ENCODE data around the gene TMEM209.

TMEM209 gene

GRCh38 chr7:130213828-130214227 lies 8.6 kb upstream of the TMEM209 start:
- Histone ChIP-seq H3K9me3 (ENCODE audit: control insufficient read depth, low read length) (no peaks in the 10 kb centered on the region), H3K27me3 (ENCODE audit: control insufficient read depth, insufficient read depth, low read length) (no peaks in the 10 kb centered on the region), H3K9ac (ENCODE audit: low read length) (no peak overlapping the region), H3K36me3 (ENCODE audit: control insufficient read depth, insufficient read depth, low read length) (no peaks in the 10 kb centered on the region), H3K4me1 (ENCODE audit: control insufficient read depth, insufficient read depth, low read length) (no peaks in the 10 kb centered on the region), H3K4me3 (ENCODE audit: low read length) (no peak overlapping the region)

- Histone ChIP-seq H3K9me3 (ENCODE audit: control insufficient read depth, low read length) (no peaks in the 10 kb centered on the region), H3K27me3 (ENCODE audit: control insufficient read depth, insufficient read depth, low read length) (no peaks in the 10 kb centered on the region), H3K4me3 (ENCODE audit: low read length) (no peak overlapping the region), H3K4me1 (ENCODE audit: control insufficient read depth, insufficient read depth, low read length) (no peaks in the 10 kb centered on the region), H3K9ac (ENCODE audit: low read length) (no peak overlapping the region), H3K36me3 (ENCODE audit: control insufficient read depth, insufficient read depth, low read length) (no peaks in the 10 kb centered on the region)
Observed at GRCh38 chr7:130210181-130210935, 5.2 kb upstream of the TMEM209 start.

GRCh38 chr7:130208516-130208915 lies 3.3 kb upstream of the TMEM209 start:
- Histone ChIP-seq H3K4me3 (ENCODE audit: low read length) (no peak overlapping the region), H3K9me3 (ENCODE audit: control insufficient read depth, low read length) (no peaks in the 10 kb centered on the region), H3K4me1 (ENCODE audit: control insufficient read depth, insufficient read depth, low read length) (no peaks in the 10 kb centered on the region), H3K9ac (ENCODE audit: low read length) (no peak overlapping the region), H3K36me3 (ENCODE audit: control insufficient read depth, insufficient read depth, low read length) (no peaks in the 10 kb centered on the region), H3K27me3 (ENCODE audit: control insufficient read depth, insufficient read depth, low read length) (no peaks in the 10 kb centered on the region)

GRCh38 chr7:130207642-130208041 lies 2.4 kb upstream of the TMEM209 start, which contains the start of gene SSMEM1:
TSS of gene SSMEM1 (plus strand) at chr7:130207860. CDS start at chr7:130207911, 51 bp downstream.
- H3K9ac ChIP-seq (ENCODE audit: low read length) = no peak within 1 kb of the TSS
- H3K36me3 ChIP-seq (ENCODE audit: control insufficient read depth, insufficient read depth, low read length) = no peaks in the 10 kb centered on the region
- H3K9me3 ChIP-seq (ENCODE audit: control insufficient read depth, low read length) = no peaks in the 10 kb centered on the region
- H3K27me3 ChIP-seq (ENCODE audit: control insufficient read depth, insufficient read depth, low read length) = no peaks in the 10 kb centered on the region
- no peak within 1 kb of the TSS for H3K4me3 ChIP-seq (ENCODE audit: low read length)
- no peaks in the 10 kb centered on the region for H3K4me1 ChIP-seq (ENCODE audit: control insufficient read depth, insufficient read depth, low read length)

GRCh38 chr7:130207033-130207432 lies 1.8 kb upstream of the TMEM209 start:
- no peaks in the 10 kb centered on the region for H3K9me3 ChIP-seq (ENCODE audit: control insufficient read depth, low read length)
- no peaks in the 10 kb centered on the region for H3K4me1 ChIP-seq (ENCODE audit: control insufficient read depth, insufficient read depth, low read length)

GRCh38 chr7:130201796-130202195 lies 3.4 kb downstream of the TMEM209 start:
- H3K36me3 ChIP-seq (ENCODE audit: control insufficient read depth, insufficient read depth, low read length) = no peaks in the 10 kb centered on the region

More at GRCh38 chr7:130207033-130207432, 1.8 kb upstream of the TMEM209 start:
- H3K4me3 ChIP-seq (ENCODE audit: low read length) = no peak overlapping the region
- H3K27me3 ChIP-seq (ENCODE audit: control insufficient read depth, insufficient read depth, low read length) = no peaks in the 10 kb centered on the region
- no peaks in the 10 kb centered on the region for H3K36me3 ChIP-seq (ENCODE audit: control insufficient read depth, insufficient read depth, low read length)
- no peak overlapping the region for H3K9ac ChIP-seq (ENCODE audit: low read length)

GRCh38 chr7:130197094-130197493 lies 8.1 kb downstream of the TMEM209 start:
- H3K4me3 ChIP-seq (ENCODE audit: low read length) = no peak overlapping the region
- no peaks in the 10 kb centered on the region for H3K36me3 ChIP-seq (ENCODE audit: control insufficient read depth, insufficient read depth, low read length)
- H3K9ac ChIP-seq (ENCODE audit: low read length) = no peak overlapping the region
- H3K9me3 ChIP-seq (ENCODE audit: control insufficient read depth, low read length) = no peaks in the 10 kb centered on the region
- H3K27me3 ChIP-seq (ENCODE audit: control insufficient read depth, insufficient read depth, low read length) = no peaks in the 10 kb centered on the region
- H3K4me1 ChIP-seq (ENCODE audit: control insufficient read depth, insufficient read depth, low read length) = no peaks in the 10 kb centered on the region

More at GRCh38 chr7:130201796-130202195, 3.4 kb downstream of the TMEM209 start:
- H3K4me1 ChIP-seq (ENCODE audit: control insufficient read depth, insufficient read depth, low read length) = no peaks in the 10 kb centered on the region
- H3K27me3 ChIP-seq (ENCODE audit: control insufficient read depth, insufficient read depth, low read length) = no peaks in the 10 kb centered on the region
- no peak overlapping the region for H3K9ac ChIP-seq (ENCODE audit: low read length)
- no peak overlapping the region for H3K4me3 ChIP-seq (ENCODE audit: low read length)
- H3K9me3 ChIP-seq (ENCODE audit: control insufficient read depth, low read length) = no peaks in the 10 kb centered on the region

- no peaks in the 10 kb centered on the region for H3K4me1 ChIP-seq (ENCODE audit: control insufficient read depth, insufficient read depth, low read length)
- H3K9ac ChIP-seq (ENCODE audit: low read length) = no peak overlapping the region
- H3K4me3 ChIP-seq (ENCODE audit: low read length) = no peak overlapping the region
- no peaks in the 10 kb centered on the region for H3K27me3 ChIP-seq (ENCODE audit: control insufficient read depth, insufficient read depth, low read length)
- no peaks in the 10 kb centered on the region for H3K9me3 ChIP-seq (ENCODE audit: control insufficient read depth, low read length)
- H3K36me3 ChIP-seq (ENCODE audit: control insufficient read depth, insufficient read depth, low read length) = no peaks in the 10 kb centered on the region
Observed at GRCh38 chr7:130196476-130196875, 8.7 kb downstream of the TMEM209 start.

GRCh38 chr7:130195396-130195795 lies 9.8 kb downstream of the TMEM209 start:
- no peak overlapping the region for H3K4me3 ChIP-seq (ENCODE audit: low read length)
- no peaks in the 10 kb centered on the region for H3K36me3 ChIP-seq (ENCODE audit: control insufficient read depth, insufficient read depth, low read length)
- no peaks in the 10 kb centered on the region for H3K4me1 ChIP-seq (ENCODE audit: control insufficient read depth, insufficient read depth, low read length)
- no peak overlapping the region for H3K9ac ChIP-seq (ENCODE audit: low read length)
- H3K27me3 ChIP-seq (ENCODE audit: control insufficient read depth, insufficient read depth, low read length) = no peaks in the 10 kb centered on the region
- no peaks in the 10 kb centered on the region for H3K9me3 ChIP-seq (ENCODE audit: control insufficient read depth, low read length)

- H3K9me3 ChIP-seq (ENCODE audit: control insufficient read depth, low read length) = no peaks in the 10 kb centered on the region
- no peaks in the 10 kb centered on the region for H3K27me3 ChIP-seq (ENCODE audit: control insufficient read depth, insufficient read depth, low read length)
- H3K9ac ChIP-seq (ENCODE audit: low read length) = no peak overlapping the region
- H3K4me1 ChIP-seq (ENCODE audit: control insufficient read depth, insufficient read depth, low read length) = no peaks in the 10 kb centered on the region
- H3K36me3 ChIP-seq (ENCODE audit: control insufficient read depth, insufficient read depth, low read length) = no peaks in the 10 kb centered on the region
- no peak overlapping the region for H3K4me3 ChIP-seq (ENCODE audit: low read length)
Observed at GRCh38 chr7:130191791-130192190, 13.4 kb downstream of the TMEM209 start.

- Histone ChIP-seq H3K27me3 (ENCODE audit: control insufficient read depth, insufficient read depth, low read length) (no peaks in the 10 kb centered on the region), H3K4me3 (ENCODE audit: low read length) (no peak overlapping the region), H3K4me1 (ENCODE audit: control insufficient read depth, insufficient read depth, low read length) (no peaks in the 10 kb centered on the region), H3K9me3 (ENCODE audit: control insufficient read depth, low read length) (no peaks in the 10 kb centered on the region), H3K9ac (ENCODE audit: low read length) (no peak overlapping the region), H3K36me3 (ENCODE audit: control insufficient read depth, insufficient read depth, low read length) (no peaks in the 10 kb centered on the region)
Observed at GRCh38 chr7:130189343-130189742, 15.9 kb downstream of the TMEM209 start.

- no peaks in the 10 kb centered on the region for H3K36me3 ChIP-seq (ENCODE audit: control insufficient read depth, insufficient read depth, low read length)
Observed at GRCh38 chr7:130187360-130187759, 17.8 kb downstream of the TMEM209 start.

More at GRCh38 chr7:130187360-130187759, 17.8 kb downstream of the TMEM209 start:
- Histone ChIP-seq H3K4me1 (ENCODE audit: control insufficient read depth, insufficient read depth, low read length) (no peaks in the 10 kb centered on the region), H3K9me3 (ENCODE audit: control insufficient read depth, low read length) (no peaks in the 10 kb centered on the region), H3K27me3 (ENCODE audit: control insufficient read depth, insufficient read depth, low read length) (no peaks in the 10 kb centered on the region), H3K4me3 (ENCODE audit: low read length) (no peak overlapping the region), H3K9ac (ENCODE audit: low read length) (no peak overlapping the region)
